Kidney tubule cell (primary cell): Measurements from ENCODE around the gene TACR2.

Experiments
- DNase-seq: peaks from one replicate; pipeline ENCODE4 v3.0.0-alpha.2; 2018; ENCODE audit warnings: low spot score

TACR2 gene

GRCh38 chr10:69419096-69419743 lies 2.5 kb upstream of the TACR2 start:
- DNase-seq: no peak

GRCh38 chr10:69418052-69418752 lies 1.5 kb upstream of the TACR2 start:
- no peak for DNase-seq

- DNase-seq: no peak
These were observed 824 bp upstream of the TACR2 start for GRCh38 chr10:69417542-69417941.

- DNase-seq: no peak
These were observed 767 bp downstream of the TACR2 start for GRCh38 chr10:69415951-69416350.

GRCh38 chr10:69415049-69415448 lies 1.7 kb downstream of the TACR2 start:
- no peak for DNase-seq

GRCh38 chr10:69414036-69415018 lies 2.4 kb downstream of the TACR2 start:
- DNase-seq: no peak

- peak; percentile 46 for DNase-seq
These were observed 3.4 kb downstream of the TACR2 start for GRCh38 chr10:69413221-69413865.

GRCh38 chr10:69412232-69412790 lies 4.4 kb downstream of the TACR2 start:
- DNase-seq: no peak

- DNase-seq: no peak
These were observed 5.2 kb downstream of the TACR2 start for GRCh38 chr10:69411476-69411875.

GRCh38 chr10:69410487-69410886 lies 6.2 kb downstream of the TACR2 start:
- no peak for DNase-seq

GRCh38 chr10:69409968-69410367 lies 6.8 kb downstream of the TACR2 start:
- no peak for DNase-seq

GRCh38 chr10:69409176-69409495 lies 7.6 kb downstream of the TACR2 start:
- no peak for DNase-seq

- DNase-seq: peak; percentile 96
These were observed 8.2 kb downstream of the TACR2 start for GRCh38 chr10:69408318-69409175.

- DNase-seq: peak; percentile 18
These were observed 9.0 kb downstream of the TACR2 start for GRCh38 chr10:69407621-69408301.

GRCh38 chr10:69406816-69407580 lies 9.7 kb downstream of the TACR2 start:
- DNase-seq: no peak

- peak; percentile 68 for DNase-seq
These were observed 10.4 kb downstream of the TACR2 start for GRCh38 chr10:69406302-69406811.

GRCh38 chr10:69405221-69405620 lies 11.5 kb downstream of the TACR2 start:
- DNase-seq: no peak

- DNase-seq: no peak
These were observed 11.9 kb downstream of the TACR2 start for GRCh38 chr10:69404786-69405185.

GRCh38 chr10:69403519-69403918 lies 13.2 kb downstream of the TACR2 start:
- peak; percentile 43 for DNase-seq
